HG02642 (cell line): ENCODE results near the gene FN1.
"Not testable (repeated sequence)": the region's sequence is repeated elsewhere in the genome, so short reads cannot be mapped to it uniquely, and the experiment has no call there.

ENCODE experiments used
- ATAC-seq: cut with Tn5 transposase; IDR thresholded peaks from one replicate; pipeline ENCODE4 v1.9.1; 2021; ENCODE audit warnings: mild to moderate bottlenecking; ENCODE audit not compliant: unreplicated experiment, poor library complexity

FN1 gene

DNA sequence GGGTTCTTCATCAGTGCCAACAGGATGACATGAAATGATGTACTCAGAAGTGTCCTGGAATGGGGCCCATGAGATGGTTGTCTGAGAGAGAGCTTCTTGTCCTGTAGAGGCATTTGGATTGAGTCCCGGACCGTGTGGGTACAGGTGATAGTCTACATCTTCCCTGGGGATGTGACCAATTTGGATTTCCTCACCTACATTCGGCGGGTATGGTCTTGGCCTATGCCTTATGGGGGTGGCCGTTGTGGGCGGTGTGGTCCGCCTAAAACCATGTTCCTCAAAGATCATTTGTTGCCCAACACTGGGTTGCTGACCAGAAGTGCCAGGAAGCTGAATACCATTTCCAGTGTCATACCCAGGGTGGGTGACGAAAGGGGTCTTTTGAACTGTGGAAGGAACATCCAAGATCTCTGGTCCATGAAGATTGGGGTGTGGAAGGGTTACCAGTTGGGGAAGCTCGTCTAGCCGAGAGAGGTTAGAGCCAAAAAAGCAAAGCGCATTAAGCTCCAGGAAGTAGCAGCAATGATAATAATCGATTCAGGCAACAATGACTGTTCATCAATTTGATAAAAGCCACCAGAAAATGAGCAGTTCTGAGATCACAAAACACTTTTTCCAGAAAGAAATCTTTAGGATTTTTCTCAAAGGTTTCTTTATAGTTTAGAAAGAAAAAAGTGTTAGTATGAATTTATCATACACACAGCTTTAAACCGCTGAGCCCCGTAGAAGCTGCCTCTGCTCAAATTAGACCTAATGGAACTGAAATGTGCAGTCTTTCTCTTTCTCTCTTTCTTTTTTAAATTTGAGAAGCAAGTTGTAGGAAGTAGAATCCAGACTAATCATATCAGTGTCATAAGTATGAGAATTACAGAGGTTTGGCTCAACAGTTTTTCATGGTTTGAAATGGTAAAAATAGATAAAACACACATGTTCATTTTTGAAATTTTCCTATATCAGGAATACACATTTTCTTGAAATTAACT is 63.7 kb downstream of the FN1 start:
- no peak for ATAC-seq

DNA sequence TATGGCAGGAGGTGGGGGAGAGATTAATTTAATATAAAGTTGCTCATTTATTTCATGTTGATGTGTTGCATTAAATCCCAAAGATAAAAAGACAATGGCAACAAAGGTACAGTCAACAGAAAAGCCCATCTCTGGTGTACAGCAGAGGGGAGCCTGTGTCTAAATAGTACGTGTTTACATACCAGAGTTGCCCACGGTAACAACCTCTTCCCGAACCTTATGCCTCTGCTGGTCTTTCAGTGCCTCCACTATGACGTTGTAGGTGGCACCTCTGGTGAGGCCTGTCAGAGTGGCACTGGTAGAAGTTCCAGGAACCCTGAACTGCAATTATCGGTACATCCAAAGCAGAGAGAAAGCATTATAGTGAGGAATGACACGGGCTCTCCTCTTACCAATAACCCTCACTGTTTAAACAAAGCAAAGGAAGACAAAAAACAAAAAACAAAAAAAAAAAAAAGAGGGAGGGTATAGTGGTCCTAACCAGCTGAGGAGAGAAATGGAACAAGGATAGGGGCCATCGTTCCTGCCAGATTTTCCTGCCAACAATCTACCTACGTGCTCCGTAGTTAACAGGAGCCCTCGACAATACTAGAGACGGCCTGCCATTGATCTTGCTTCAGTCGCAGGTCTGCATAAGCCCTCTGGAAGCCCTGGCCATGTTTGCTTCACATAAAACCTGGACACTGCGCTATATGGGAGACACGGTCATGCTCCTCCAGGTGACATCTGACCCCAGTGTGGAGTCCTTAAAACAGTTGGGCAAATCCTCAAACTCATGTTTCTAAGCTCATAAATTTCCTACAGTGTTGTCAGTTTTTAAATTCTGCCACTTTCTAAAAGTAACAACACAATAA is 65.5 kb downstream of the FN1 start:
- ATAC-seq = no peak

DNA sequence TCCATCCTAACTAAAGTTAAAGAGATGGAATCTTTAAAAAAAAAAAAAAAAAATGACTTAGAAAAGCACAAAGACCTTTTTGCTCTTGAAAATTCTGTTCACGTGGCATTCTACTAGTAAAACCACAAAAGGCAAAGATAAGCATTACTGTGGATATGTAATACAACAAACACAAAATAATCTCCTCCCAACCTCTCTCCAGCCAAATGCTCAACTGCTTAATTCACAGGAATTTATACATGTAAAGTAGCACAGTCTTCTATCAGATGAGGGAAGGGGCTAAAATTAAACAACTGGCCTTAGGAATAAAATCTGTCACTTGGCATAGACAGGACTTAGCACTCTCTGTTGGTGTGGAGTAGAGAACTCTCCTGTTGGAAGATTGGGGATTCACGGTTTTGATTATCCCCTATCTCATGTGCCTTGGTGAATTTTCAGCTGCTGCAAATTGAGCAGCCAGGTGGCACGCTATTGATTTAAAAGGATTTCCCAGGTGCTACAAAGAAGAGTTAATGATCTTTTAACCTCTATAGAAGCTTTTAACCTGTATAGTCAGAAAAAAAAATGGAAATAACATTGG is 66.6 kb downstream of the FN1 start:
- no peak for ATAC-seq

DNA sequence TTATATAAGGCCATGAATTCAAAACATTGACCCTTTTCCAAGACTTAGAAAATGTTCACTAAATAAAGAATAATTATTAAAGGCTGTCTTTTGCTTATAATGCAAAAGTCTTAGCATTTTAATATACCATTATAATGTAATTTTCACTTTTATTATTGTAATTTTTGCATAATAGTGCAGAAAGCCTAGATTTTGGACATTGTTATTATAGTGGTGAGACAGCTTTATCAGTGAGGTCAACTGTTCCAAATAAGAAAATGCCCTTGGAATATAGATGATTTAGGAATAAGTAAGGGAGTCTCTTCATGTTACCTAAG is 67.4 kb downstream of the FN1 start:
- no peak for ATAC-seq

- no peak for ATAC-seq
Measured at GRCh38 chr2:215367662-215368492, 68.0 kb downstream of the FN1 start.

DNA sequence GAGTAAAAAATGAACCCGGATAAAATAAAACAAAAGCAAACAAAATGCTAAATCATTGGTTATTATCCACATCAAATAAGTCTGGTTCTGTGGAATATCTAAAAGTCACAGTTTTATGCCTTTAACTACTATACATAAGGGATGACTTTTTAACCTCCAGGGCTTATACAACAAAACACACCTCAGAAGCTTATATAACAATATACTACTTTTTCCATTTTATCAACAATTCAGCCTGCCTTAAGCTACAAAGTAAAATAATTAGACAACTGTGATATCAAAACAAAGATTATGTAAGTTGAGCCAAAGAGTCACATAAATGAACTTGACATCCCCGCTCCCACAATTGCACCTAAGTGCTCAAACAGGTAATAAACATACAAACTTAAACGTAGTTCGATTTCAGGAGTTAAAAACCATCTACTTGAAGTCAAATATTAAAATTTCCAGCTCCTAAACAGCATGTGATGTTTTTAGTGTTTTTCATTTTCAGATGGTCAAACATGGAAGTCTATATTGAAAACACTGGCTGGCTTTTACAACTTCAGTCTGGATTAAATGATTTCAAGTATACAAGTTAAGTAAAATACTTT is 69.3 kb downstream of the FN1 start:
- no peak for ATAC-seq

DNA sequence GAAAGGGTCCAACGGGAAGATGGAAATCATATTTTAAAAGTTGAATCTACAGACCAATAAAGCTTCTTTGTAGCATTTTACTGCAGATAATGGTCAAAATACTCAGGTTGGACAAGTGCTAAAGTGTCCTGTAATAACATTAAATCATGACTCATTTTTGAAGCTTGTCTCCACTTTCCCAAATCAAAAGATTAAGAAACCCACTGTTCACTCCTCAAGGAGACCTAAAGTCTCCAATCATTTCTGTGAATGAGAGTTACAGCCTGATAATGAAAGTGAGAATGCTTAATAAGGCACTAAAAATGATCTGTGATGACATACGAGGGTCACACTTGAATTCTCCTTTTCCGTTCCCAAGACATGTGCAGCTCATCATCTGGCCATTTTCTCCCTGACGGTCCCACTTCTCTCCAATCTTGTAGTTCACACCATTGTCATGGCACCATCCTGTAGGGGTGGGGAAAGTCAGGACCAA is 70.6 kb downstream of the FN1 start:
- no peak for ATAC-seq

- ATAC-seq = no peak
Measured at GRCh38 chr2:215364157-215365155, 71.4 kb downstream of the FN1 start.

DNA sequence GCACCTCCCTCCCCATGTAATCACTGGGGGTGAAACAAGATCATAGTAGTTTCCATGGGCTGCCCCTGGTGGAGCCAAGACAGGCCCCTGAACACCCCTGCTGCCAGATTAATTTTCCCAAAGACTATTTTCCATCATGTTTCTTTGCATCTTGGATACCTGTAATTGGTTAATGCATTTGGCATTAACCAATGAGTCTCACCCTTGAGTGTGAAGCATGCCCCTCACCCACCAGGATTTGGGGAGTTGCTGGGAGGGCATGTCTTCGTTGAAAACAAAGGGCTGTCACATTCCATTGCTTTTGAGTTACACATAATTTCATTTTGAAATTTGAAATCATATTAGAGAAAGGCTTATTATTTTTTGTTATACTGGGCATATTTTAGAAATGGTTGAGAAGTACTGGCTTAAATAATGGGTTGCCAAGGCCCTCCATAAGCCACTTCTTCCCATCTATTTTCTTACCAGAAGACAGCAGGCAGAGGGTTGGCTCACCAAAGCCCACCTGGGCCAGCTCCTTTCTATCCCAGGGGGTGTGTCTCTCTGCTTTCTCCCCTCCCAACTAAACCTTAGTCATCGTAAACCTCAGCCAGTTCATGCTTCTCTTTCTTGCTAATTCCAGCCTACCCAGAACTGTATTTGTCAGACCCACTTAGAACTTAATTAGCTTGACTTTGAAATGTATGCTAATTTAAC is 72.3 kb downstream of the FN1 start:
- no peak for ATAC-seq

DNA sequence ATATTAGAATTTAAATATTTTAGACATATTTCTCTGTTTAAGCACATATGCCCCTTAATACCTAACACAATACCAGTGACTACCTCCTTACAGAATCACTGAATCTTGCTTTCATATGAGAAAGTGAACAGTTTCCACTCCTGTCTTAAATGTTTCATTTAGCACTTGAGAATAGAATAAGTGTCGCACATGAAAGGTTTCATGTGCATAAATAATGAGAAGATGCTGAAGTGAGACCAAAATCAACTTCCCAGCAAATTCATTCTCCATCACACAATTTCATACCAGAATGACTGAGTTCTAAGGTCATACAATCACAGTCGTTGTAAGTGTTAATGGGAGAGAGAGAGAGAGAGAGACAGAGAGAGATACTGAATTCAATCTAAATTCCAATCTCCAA is 72.8 kb downstream of the FN1 start:
- no peak for ATAC-seq

DNA sequence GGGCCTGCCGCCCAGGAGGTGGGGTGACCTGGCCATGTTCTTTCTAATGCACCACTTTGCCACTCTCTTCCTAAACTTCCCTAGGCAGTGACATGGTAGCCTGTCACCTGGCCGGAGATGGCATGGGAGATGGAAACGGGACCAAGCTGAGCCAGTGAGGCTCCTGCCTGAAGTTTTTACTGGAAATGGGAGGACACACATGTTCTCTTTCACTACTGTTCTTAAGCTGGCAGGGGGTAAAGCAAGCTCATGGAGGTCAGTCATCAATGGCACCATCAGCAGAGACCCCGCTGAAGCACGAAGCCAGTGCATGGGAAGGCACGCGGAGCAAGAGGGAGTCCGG is 73.3 kb downstream of the FN1 start:
- no peak for ATAC-seq

DNA sequence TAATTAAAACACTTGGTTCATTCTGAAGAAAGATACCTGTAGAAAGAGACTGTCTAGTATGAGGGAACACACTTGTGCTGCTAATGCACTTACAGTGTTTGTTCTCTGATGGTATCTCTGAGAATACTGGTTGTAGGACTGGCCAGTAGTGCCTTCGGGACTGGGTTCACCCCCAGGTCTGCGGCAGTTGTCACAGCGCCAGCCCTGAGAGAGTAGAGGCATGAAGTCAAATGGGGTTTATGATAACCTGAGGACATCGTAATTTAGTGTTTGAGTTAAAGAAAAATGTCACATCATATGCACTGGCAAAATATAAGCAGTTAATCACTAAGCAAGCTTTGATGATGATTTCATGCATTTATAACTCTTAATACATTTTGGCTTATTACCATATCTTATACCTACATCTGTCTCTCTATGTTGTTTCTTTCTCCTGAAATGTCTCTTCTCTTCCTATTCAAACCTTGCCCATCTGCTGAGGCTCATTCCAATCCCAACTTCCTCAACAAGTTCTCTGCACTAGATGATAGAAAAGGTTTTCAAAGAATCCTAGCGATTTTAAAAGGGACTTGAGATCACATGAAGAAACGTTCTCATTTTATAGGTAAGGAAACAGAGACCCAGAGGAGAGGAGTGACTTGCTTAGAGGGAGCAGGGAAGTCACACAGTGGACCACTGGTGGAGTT is 73.8 kb downstream of the FN1 start:
- no peak for ATAC-seq

GRCh38 chr2:215361211-215361875 is 74.5 kb downstream of the FN1 start:
- no peak for ATAC-seq

- ATAC-seq = no peak
Measured at GRCh38 chr2:215360596-215360995, 75.3 kb downstream of the FN1 start.

GRCh38 chr2:215360059-215360458 is 75.8 kb downstream of the FN1 start:
- not testable (repeated sequence) for ATAC-seq

DNA sequence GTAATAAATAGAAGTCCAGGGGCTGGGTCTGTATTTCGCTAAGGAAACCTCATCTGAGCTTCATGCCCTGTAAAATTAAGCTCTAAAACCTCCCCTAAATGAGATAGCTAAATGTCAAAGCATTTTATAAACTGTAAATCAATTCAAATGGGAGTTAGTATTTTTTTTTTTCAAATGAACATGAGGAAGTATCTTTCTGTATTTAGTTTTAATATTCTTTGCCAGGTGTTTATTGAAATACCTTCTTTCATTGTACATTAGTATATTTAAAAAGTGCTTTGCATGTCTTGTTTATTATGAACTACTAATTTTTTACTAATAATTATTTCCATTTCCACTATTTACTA is 76.3 kb downstream of the FN1 start:
- no peak for ATAC-seq
